VCaP (cell line): ENCODE data around the gene NELFB.

Experiments
- H3K27ac ChIP-seq: fragments of 450-650 bp; 2 replicates; pipeline ENCODE4 v1.5.1; 2017
- CTCF ChIP-seq: fragments of 450-650 bp; conservative IDR thresholded peaks from 2 replicates; pipeline ENCODE4 v1.5.1; 2017; ENCODE audit warnings: mild to moderate bottlenecking, moderate library complexity

NELFB gene

GRCh38 chr9:137262173-137262908 lies 7.2 kb downstream of the NELFB start:
- H3K27ac ChIP-seq, result peak overlapping the region; percentile 22; the same call in 1 of the 2 replicates
- TF ChIP-seq CTCF, result peak; percentile 80

DNA sequence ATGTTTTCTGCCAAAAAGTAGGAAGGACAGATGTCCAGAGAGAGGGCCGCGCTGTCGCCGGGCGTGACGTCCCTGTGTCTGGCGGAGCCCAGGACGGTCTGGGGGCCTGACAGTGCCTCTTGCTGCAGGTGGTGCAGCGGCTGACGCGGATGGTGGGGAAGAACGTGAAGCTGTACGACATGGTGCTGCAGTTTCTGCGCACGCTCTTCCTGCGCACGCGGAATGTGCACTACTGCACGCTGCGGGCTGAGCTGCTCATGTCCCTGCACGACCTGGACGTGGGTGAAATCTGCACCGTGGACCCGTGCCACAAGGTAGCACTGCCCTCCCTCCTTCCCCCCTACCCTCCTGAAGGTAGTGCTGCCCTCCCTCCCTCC lies 7.8 kb downstream of the NELFB start:
- peak overlapping the region; percentile 22; the same call in 1 of the 2 replicates for H3K27ac ChIP-seq
- TF ChIP-seq CTCF, result no peak

DNA sequence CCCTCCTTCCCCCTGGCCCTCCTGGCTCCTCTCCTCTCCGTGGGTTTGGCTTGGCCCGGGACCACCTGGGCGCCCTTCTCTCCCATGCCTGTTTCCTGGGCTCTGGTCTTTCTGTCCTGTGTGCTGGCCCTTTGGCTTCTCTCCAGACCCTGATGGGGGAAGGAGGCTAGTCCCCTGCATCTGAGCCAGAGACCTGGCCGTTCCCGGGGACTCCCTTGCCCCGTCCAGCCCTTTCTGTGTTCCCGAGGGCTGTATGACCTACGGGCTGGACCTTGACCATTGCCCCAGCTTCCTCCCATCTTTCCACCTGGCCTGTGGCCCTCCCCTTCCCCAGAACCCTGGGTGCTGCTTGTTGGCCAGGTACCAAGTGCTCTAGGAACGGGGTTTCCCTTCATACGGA lies 8.4 kb downstream of the NELFB start:
- H3K27ac ChIP-seq, result peak overlapping the region; percentile 18
- no peak for TF ChIP-seq CTCF

DNA sequence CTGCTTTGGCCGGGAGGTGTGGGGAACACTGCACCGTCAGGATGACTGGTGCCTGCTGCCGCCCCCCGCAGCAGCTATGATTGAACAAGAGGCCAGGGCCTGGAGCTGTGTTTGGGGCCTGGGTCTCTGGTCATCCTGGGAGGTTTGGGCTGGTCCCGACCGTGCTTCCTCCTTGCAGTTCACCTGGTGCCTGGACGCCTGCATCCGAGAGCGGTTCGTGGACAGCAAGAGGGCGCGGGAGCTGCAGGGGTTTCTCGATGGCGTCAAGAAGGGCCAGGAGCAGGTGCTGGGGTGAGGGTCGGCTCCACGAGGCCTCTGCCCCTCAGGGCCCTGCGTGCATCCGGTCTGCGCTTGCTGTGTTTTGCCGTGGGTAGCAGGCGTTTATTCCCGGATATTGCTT lies 8.9 kb downstream of the NELFB start:
- H3K27ac ChIP-seq, result peak overlapping the region; percentile 18
- no peak for TF ChIP-seq CTCF

- H3K27ac ChIP-seq, result peak overlapping the region; percentile 99
Observed at GRCh38 chr9:137265496-137266161, 10.5 kb downstream of the NELFB start.

GRCh38 chr9:137266162-137266527 lies 11.0 kb downstream of the NELFB start:
- no peak for TF ChIP-seq CTCF
- H3K27ac ChIP-seq, result peak overlapping the region; percentile 99

More at GRCh38 chr9:137265496-137266161, 10.5 kb downstream of the NELFB start:
- TF ChIP-seq CTCF, result no peak

DNA sequence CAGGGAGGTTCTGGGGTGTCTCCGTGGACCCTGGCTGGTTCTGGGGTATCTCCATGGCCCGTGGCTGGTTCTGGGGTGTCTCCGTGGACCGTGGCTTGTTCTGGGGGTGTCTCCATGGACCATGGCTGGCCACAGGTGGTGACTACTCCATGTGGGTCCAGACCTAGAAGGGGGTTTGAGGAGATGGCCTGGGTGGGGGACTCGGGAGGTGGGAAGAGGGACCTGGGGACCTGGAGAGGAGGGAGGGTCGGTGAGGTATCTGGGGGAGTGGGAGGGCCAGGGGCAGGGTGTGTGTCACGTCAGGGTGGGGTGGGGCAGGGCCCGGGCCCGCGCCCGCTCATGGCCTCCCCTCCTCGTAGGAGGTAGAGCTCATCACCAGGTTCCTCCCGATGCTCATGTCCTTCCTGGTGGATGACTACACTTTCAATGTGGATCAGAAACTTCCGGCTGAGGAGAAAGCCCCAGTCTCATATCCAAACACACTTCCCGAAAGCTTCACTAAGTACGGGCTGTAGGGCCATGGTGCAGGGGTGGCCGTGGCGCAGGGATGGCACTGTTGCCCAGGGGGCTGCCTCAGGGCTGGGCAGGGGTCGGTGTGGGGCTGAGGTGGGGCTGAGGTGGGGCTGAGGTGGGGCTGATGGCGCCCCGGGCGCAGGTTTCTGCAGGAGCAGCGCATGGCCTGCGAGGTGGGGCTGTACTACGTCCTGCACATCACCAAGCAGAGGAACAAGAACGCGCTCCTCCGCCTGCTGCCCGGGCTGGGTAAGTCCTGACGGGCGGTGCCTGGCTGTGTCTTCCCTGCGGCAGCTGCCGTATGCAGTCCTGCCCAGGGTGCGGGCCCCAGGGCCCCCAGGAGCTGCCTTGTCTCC lies 11.7 kb downstream of the NELFB start:
- no peak for TF ChIP-seq CTCF
- peak overlapping the region; percentile 99 for H3K27ac ChIP-seq
